ENCODE measurements around the gene ZMYND8. TPM values are rescaled to one million over a fixed set of nuclear protein-coding genes. Genes with fewer than 3 reads are reported as not detected.

ZMYND8 gene
- polyA plus RNA-seq, 1 donor from 2014 or later: 16.8 TPM

- H3K27ac ChIP-seq (ENCODE audit: low read length): no peak overlapping the region
- no peak overlapping the region for H3K4me3 ChIP-seq (ENCODE audit: low read length)
- TF ChIP-seq CTCF (IDR thresholded peaks at IDR 0.05; ENCODE audit: poor library complexity, severe bottlenecking) (no peak), MXI1 (conservative IDR thresholded peaks at IDR 0.05; ENCODE audit: poor library complexity, severe bottlenecking) (no peak), RAD21 (conservative IDR thresholded peaks at IDR 0.05) (no peak), TAF1 (IDR thresholded peaks at IDR 0.05; ENCODE audit: low read depth) (no peak), SMC3 (conservative IDR thresholded peaks at IDR 0.05; ENCODE audit: poor library complexity) (no peak), EP300 (conservative IDR thresholded peaks at IDR 0.05; ENCODE audit: poor library complexity, severe bottlenecking) (no peak), POLR2AphosphoS5 (IDR thresholded peaks at IDR 0.05) (no peak), EZH2 (IDR thresholded peaks at IDR 0.05; ENCODE audit: borderline replicate concordance, insufficient read depth, low read length, poor library complexity, severe bottlenecking) (no peak)
- TF ChIP-seq, protein P1, sequence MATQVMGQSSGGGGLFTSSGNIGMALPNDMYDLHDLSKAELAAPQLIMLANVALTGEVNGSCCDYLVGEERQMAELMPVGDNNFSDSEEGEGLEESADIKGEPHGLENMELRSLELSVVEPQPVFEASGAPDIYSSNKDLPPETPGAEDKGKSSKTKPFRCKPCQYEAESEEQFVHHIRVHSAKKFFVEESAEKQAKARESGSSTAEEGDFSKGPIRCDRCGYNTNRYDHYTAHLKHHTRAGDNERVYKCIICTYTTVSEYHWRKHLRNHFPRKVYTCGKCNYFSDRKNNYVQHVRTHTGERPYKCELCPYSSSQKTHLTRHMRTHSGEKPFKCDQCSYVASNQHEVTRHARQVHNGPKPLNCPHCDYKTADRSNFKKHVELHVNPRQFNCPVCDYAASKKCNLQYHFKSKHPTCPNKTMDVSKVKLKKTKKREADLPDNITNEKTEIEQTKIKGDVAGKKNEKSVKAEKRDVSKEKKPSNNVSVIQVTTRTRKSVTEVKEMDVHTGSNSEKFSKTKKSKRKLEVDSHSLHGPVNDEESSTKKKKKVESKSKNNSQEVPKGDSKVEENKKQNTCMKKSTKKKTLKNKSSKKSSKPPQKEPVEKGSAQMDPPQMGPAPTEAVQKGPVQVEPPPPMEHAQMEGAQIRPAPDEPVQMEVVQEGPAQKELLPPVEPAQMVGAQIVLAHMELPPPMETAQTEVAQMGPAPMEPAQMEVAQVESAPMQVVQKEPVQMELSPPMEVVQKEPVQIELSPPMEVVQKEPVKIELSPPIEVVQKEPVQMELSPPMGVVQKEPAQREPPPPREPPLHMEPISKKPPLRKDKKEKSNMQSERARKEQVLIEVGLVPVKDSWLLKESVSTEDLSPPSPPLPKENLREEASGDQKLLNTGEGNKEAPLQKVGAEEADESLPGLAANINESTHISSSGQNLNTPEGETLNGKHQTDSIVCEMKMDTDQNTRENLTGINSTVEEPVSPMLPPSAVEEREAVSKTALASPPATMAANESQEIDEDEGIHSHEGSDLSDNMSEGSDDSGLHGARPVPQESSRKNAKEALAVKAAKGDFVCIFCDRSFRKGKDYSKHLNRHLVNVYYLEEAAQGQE (IDR thresholded peaks at IDR 0.05; ENCODE audit: borderline replicate concordance): no peak
- H3K4me2 ChIP-seq (ENCODE audit: low read length): no peak overlapping the region
- no peak overlapping the region for H2AFZ ChIP-seq (ENCODE audit: low read depth, low read length)
- H3K36me3 ChIP-seq (ENCODE audit: insufficient read depth, low read length): peaks cover 4% of the 10 kb centered on the region
- no peak overlapping the region for H3K9ac ChIP-seq (ENCODE audit: low read length)
- H4K20me1 ChIP-seq (ENCODE audit: insufficient read depth): no peaks in the 10 kb centered on the region
- no peaks in the 10 kb centered on the region for H3K27me3 ChIP-seq (ENCODE audit: insufficient read depth, low read depth, low read length)
- no peaks in the 10 kb centered on the region for H3F3A ChIP-seq (ENCODE audit: insufficient read depth, low read length, poor library complexity, severe bottlenecking)
- no peaks in the 10 kb centered on the region for H3K9me3 ChIP-seq (ENCODE audit: low read length)
- no peaks in the 10 kb centered on the region for H3K79me2 ChIP-seq (replicated peaks; ENCODE audit: insufficient read depth, low read length)
- no peaks in the 10 kb centered on the region for H3K9me2 ChIP-seq (ENCODE audit: insufficient read depth, low read length)
Measured at GRCh38 chr20:47237715-47238114, 118.8 kb downstream of the ZMYND8 start.

- Histone ChIP-seq H3F3A (ENCODE audit: insufficient read depth, low read length, poor library complexity, severe bottlenecking) (no peaks in the 10 kb centered on the region), H3K36me3 (ENCODE audit: insufficient read depth, low read length) (peaks cover 4% of the 10 kb centered on the region), H2AFZ (ENCODE audit: low read depth, low read length) (no peak overlapping the region), H3K79me2 (replicated peaks; ENCODE audit: insufficient read depth, low read length) (no peaks in the 10 kb centered on the region), H3K4me2 (ENCODE audit: low read length) (no peak overlapping the region), H3K9me2 (ENCODE audit: insufficient read depth, low read length) (no peaks in the 10 kb centered on the region), H3K4me3 (ENCODE audit: low read length) (no peak overlapping the region), H3K9me3 (ENCODE audit: low read length) (no peaks in the 10 kb centered on the region), H3K9ac (ENCODE audit: low read length) (no peak overlapping the region), H3K27ac (ENCODE audit: low read length) (no peak overlapping the region), H3K27me3 (ENCODE audit: insufficient read depth, low read depth, low read length) (no peaks in the 10 kb centered on the region), H4K20me1 (ENCODE audit: insufficient read depth) (no peaks in the 10 kb centered on the region)
- TF ChIP-seq, protein P1 (IDR thresholded peaks at IDR 0.05; ENCODE audit: borderline replicate concordance): no peak
- TF ChIP-seq RAD21 (conservative IDR thresholded peaks at IDR 0.05) (no peak), EZH2 (IDR thresholded peaks at IDR 0.05; ENCODE audit: borderline replicate concordance, insufficient read depth, low read length, poor library complexity, severe bottlenecking) (no peak), EP300 (conservative IDR thresholded peaks at IDR 0.05; ENCODE audit: poor library complexity, severe bottlenecking) (no peak), TAF1 (IDR thresholded peaks at IDR 0.05; ENCODE audit: low read depth) (no peak), MXI1 (conservative IDR thresholded peaks at IDR 0.05; ENCODE audit: poor library complexity, severe bottlenecking) (no peak), POLR2AphosphoS5 (IDR thresholded peaks at IDR 0.05) (no peak), SMC3 (conservative IDR thresholded peaks at IDR 0.05; ENCODE audit: poor library complexity) (no peak), CTCF (IDR thresholded peaks at IDR 0.05; ENCODE audit: poor library complexity, severe bottlenecking) (no peak)
Measured at GRCh38 chr20:47236639-47236900, 119.9 kb downstream of the ZMYND8 start.
